Activated naive CD8-positive, alpha-beta T cell treated with anti-CD3 and anti-CD28 coated beads, Interleukin-2, amount 50 U/mL, for 24 hours (primary cell): ENCODE data around the gene TUBG2.

Experiments
- ATAC-seq: fragments of 150-1000 bp; cut with Tn5 transposase; one replicate; pipeline ENCODE4 v1.10.0; 2021
- DNase-seq: peaks from one replicate; pipeline ENCODE4 v3.0.0; 2021
- H3K27ac Mint-ChIP-seq: one replicate; pipeline ENCODE4 v1.8.0; 2021; ENCODE audit warnings: mild to moderate bottlenecking, mixed read lengths
- H3K27me3 Mint-ChIP-seq: one replicate; pipeline ENCODE4 v1.8.0; 2021; ENCODE audit warnings: mixed read lengths
- H3K36me3 Mint-ChIP-seq: one replicate; pipeline ENCODE4 v1.8.0; 2021; ENCODE audit warnings: low read depth, mixed read lengths
- H3K4me1 Mint-ChIP-seq: one replicate; pipeline ENCODE4 v1.8.0; 2021; ENCODE audit warnings: mixed read lengths
- H3K4me3 Mint-ChIP-seq: one replicate; pipeline ENCODE4 v1.8.0; 2021; ENCODE audit warnings: mild to moderate bottlenecking, moderate library complexity, mixed read lengths
- H3K9me3 Mint-ChIP-seq: one replicate; pipeline ENCODE4 v1.8.0; 2021; ENCODE audit warnings: mixed read lengths

TUBG2 gene

GRCh38 chr17:42694524-42694923 is 35.4 kb downstream of the TUBG2 start:
- H3K27me3 Mint-ChIP-seq = no peaks in the 10 kb centered on the region
- H3K4me3 Mint-ChIP-seq = no peak overlapping the region
- no peaks in the 10 kb centered on the region for H3K9me3 Mint-ChIP-seq
- ATAC-seq (no peak), DNase-seq (no peak)
- no peak overlapping the region for H3K27ac Mint-ChIP-seq
- H3K4me1 Mint-ChIP-seq = no peaks in the 10 kb centered on the region
- peaks cover 3% of the 10 kb centered on the region for H3K36me3 Mint-ChIP-seq

GRCh38 chr17:42695500-42695899 is 36.4 kb downstream of the TUBG2 start:
- Mint-ChIP-seq H3K9me3 (no peaks in the 10 kb centered on the region), H3K27me3 (no peaks in the 10 kb centered on the region), H3K27ac (no peak overlapping the region), H3K4me1 (no peaks in the 10 kb centered on the region), H3K36me3 (peaks cover 4% of the 10 kb centered on the region), H3K4me3 (no peak overlapping the region)
- DNase-seq (no peak), ATAC-seq (no peak)

GRCh38 chr17:42697108-42697811 is 38.2 kb downstream of the TUBG2 start:
- DNase-seq = no peak
- Mint-ChIP-seq H3K4me1 (no peaks in the 10 kb centered on the region), H3K36me3 (peaks cover 7% of the 10 kb centered on the region), H3K9me3 (no peaks in the 10 kb centered on the region), H3K4me3 (no peak overlapping the region), H3K27ac (no peak overlapping the region), H3K27me3 (no peaks in the 10 kb centered on the region)
- ATAC-seq = no peak

GRCh38 chr17:42698736-42699414 is 39.8 kb downstream of the TUBG2 start:
- Mint-ChIP-seq H3K27me3 (no peaks in the 10 kb centered on the region), H3K27ac (no peak overlapping the region), H3K4me1 (no peaks in the 10 kb centered on the region), H3K9me3 (no peaks in the 10 kb centered on the region), H3K4me3 (no peak overlapping the region), H3K36me3 (peaks cover 18% of the 10 kb centered on the region)
- no peak for ATAC-seq
- no peak for DNase-seq

- ATAC-seq = no peak
- H3K27me3 Mint-ChIP-seq = no peaks in the 10 kb centered on the region
- H3K27ac Mint-ChIP-seq = no peak overlapping the region
- no peak overlapping the region for H3K4me3 Mint-ChIP-seq
- H3K4me1 Mint-ChIP-seq = peaks cover under 1% of the 10 kb centered on the region
- H3K36me3 Mint-ChIP-seq = peaks cover 21% of the 10 kb centered on the region
- no peaks in the 10 kb centered on the region for H3K9me3 Mint-ChIP-seq
- DNase-seq = no peak
Observed at GRCh38 chr17:42699415-42699740, 40.3 kb downstream of the TUBG2 start.

GRCh38 chr17:42700586-42701289 is 41.7 kb downstream of the TUBG2 start:
- Mint-ChIP-seq H3K4me3 (no peak overlapping the region), H3K4me1 (peaks cover 9% of the 10 kb centered on the region), H3K36me3 (peaks cover 27% of the 10 kb centered on the region), H3K27ac (no peak overlapping the region), H3K27me3 (no peaks in the 10 kb centered on the region), H3K9me3 (no peaks in the 10 kb centered on the region)
- ATAC-seq = no peak
- no peak for DNase-seq

DNA sequence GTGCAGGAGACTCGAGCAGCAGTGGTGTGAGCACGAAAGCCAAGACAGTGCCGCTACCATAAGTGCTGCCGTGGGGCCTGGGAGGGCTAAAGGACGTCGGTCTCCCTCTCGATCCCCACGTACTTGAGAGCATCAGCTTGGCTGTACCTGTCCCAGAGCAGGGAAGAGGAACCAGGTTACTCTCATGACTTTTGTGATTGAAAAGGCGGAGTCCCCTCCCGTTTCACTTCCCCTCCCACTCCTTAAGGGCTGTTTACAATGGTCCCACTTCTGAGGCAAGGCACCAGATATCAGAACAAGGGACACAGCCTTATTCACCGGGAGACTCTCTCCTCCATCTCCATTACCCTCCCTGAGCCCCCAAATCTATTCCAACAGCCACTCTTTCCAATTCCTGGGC is 43.4 kb downstream of the TUBG2 start:
- no peak overlapping the region for H3K4me3 Mint-ChIP-seq
- H3K36me3 Mint-ChIP-seq = peaks cover 36% of the 10 kb centered on the region
- no peaks in the 10 kb centered on the region for H3K27me3 Mint-ChIP-seq
- peaks cover 20% of the 10 kb centered on the region for H3K4me1 Mint-ChIP-seq
- H3K27ac Mint-ChIP-seq = no peak overlapping the region
- H3K9me3 Mint-ChIP-seq = no peaks in the 10 kb centered on the region
- ATAC-seq (no peak), DNase-seq (no peak)

DNA sequence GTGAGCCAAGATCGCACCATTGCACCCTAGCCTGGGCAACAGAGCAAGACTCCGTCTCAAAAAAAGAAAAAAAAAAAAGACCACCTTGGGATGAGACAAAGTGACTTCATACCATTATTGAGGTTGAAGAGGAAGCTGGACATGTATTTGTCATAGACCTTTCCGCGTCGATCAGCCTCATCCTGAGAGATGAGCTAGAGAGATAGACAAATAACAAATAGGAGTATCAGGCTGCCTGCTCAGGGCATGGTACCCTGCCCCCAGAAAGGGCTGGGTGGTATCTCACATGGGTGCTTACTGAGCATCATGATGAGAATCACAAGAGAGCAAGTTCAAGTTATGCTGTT is 45.4 kb downstream of the TUBG2 start:
- no peaks in the 10 kb centered on the region for H3K27me3 Mint-ChIP-seq
- peaks cover 25% of the 10 kb centered on the region for H3K4me1 Mint-ChIP-seq
- H3K36me3 Mint-ChIP-seq = peaks cover 47% of the 10 kb centered on the region
- H3K27ac Mint-ChIP-seq = peak overlapping the region; percentile 35
- H3K9me3 Mint-ChIP-seq = no peaks in the 10 kb centered on the region
- H3K4me3 Mint-ChIP-seq = no peak overlapping the region
- no peak for DNase-seq
- ATAC-seq = no peak

DNA sequence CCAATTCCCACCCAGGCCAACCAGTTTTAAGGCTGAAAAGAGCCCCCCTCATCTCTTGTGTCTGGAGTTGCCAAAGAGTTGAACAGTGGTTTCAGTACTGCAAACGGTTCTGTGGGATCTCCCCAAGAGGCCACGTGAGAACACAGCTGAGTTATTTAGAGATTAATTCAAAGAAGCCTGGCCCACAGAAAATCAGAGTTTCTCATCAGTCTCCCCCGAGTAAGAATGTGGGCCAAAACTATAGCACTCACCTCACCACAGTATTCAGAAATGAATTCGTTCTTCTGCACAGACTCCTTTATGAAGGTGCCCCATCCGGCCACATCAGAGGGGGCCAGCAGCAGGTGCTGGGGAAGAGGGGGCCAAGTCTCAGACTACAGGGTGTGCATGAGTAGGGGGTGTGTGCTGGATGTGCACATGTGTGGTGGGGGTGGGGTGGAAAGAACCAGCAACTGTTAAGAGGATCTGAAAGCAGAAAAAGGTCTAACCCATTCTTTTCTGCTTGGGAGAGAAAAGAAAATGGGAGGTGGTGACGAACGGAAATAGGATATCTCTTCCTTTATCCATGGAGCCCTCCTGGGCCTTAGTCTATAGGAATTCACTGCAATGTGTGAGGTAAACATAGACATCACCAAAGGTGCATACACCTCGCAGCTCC is 45.9 kb downstream of the TUBG2 start:
- Mint-ChIP-seq H3K9me3 (no peaks in the 10 kb centered on the region), H3K4me3 (no peak overlapping the region), H3K27me3 (no peaks in the 10 kb centered on the region), H3K36me3 (peaks cover 48% of the 10 kb centered on the region), H3K27ac (peak overlapping the region; percentile 35), H3K4me1 (peaks cover 25% of the 10 kb centered on the region)
- peak; percentile 86 for ATAC-seq
- DNase-seq = peak; percentile 42

DNA sequence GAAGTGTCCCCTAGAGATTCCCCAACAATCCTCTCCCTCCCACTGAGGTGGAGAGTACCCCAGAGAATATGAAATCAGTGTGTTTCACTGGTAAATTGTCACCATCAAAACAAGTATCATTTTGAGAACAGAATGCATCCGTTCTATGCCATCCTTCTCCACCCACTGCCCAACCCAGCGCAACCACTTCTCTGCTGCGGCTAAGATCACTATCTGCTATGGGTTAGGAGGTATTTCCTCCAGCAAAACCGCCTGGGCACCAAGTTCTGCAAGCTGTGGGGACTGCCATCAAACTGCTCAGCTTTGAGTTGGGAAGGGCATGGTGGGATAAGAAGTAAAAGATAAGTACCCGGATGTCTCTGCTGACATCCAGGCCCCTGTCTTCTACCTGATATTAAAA is 47.6 kb downstream of the TUBG2 start:
- H3K36me3 Mint-ChIP-seq = peaks cover 59% of the 10 kb centered on the region
- DNase-seq (peak; percentile 54), ATAC-seq (peak; percentile 42)
- no peaks in the 10 kb centered on the region for H3K9me3 Mint-ChIP-seq
- H3K27ac Mint-ChIP-seq = no peak overlapping the region
- H3K27me3 Mint-ChIP-seq = no peaks in the 10 kb centered on the region
- H3K4me1 Mint-ChIP-seq = peaks cover 25% of the 10 kb centered on the region
- no peak overlapping the region for H3K4me3 Mint-ChIP-seq

GRCh38 chr17:42708588-42708987 is 49.5 kb downstream of the TUBG2 start:
- H3K9me3 Mint-ChIP-seq = no peaks in the 10 kb centered on the region
- H3K36me3 Mint-ChIP-seq = peaks cover 62% of the 10 kb centered on the region
- H3K27me3 Mint-ChIP-seq = no peaks in the 10 kb centered on the region
- ATAC-seq (no peak), DNase-seq (no peak)
- no peak overlapping the region for H3K4me3 Mint-ChIP-seq
- H3K27ac Mint-ChIP-seq = no peak overlapping the region
- H3K4me1 Mint-ChIP-seq = peaks cover 25% of the 10 kb centered on the region

DNA sequence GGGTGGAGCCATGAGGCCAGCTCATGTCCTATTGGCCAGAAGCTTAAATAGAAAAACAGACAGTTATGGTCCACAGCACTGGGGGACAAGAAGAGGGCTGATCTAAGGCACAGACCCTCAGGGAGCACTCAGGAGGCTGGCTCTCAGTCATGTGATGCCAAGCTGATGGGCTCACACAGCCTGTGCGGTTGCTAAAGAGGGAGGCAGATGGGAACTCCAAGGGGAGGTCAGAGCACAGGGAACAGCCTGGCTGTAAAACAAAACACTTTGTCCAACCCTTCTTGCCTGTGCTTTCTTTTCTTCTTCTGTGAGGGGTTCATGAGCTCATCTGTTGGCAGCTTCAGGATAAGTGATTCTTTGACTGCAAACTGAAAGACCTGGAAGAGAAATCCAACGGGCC is 50.5 kb downstream of the TUBG2 start:
- peaks cover 22% of the 10 kb centered on the region for H3K4me1 Mint-ChIP-seq
- DNase-seq (no peak), ATAC-seq (no peak)
- no peak overlapping the region for H3K4me3 Mint-ChIP-seq
- H3K36me3 Mint-ChIP-seq = peaks cover 60% of the 10 kb centered on the region
- H3K27me3 Mint-ChIP-seq = no peaks in the 10 kb centered on the region
- H3K27ac Mint-ChIP-seq = no peak overlapping the region
- H3K9me3 Mint-ChIP-seq = no peaks in the 10 kb centered on the region
